ENCODE data around the gene IQSEC1. TPM values are rescaled to one million over a fixed set of nuclear protein-coding genes. Genes with fewer than 3 reads are reported as not detected.
A peak's percentile ranks its signal among the peaks of the same experiment; 100 is the strongest.

IQSEC1 gene
- total and polyA plus RNA-seq, 9 of the 15 experiments (the other 6 are each of a cell fraction or from before 2014, with no cell fraction given): 0.56 to 39.0 (median 6.8) TPM

- TF ChIP-seq MBD1 (CRISPR knock-in tag; IDR thresholded peaks at IDR 0.05): no peak
- no peak for TF ChIP-seq ID3 (CRISPR knock-in tag; IDR thresholded peaks at IDR 0.05)
- TF ChIP-seq ID3 (tag; IDR thresholded peaks at IDR 0.05): no peak
- TF ChIP-seq TEAD1 (CRISPR knock-in tag; IDR thresholded peaks at IDR 0.05): peak in 1 of 2 experiments; percentile 38; a peak in 2 of 4 replicates
- peak; percentile 63 for TF ChIP-seq ZBTB7A (IDR thresholded peaks at IDR 0.05; ENCODE audit: borderline replicate concordance, control insufficient read depth, low read depth, low read length)
- TF ChIP-seq DACH1 (IDR thresholded peaks at IDR 0.05; ENCODE audit: partially characterized antibody): peak; percentile 47
- TF ChIP-seq RREB1 (CRISPR knock-in tag; IDR thresholded peaks at IDR 0.05): no peak
- no peak for TF ChIP-seq CTCFL (IDR thresholded peaks at IDR 0.05; ENCODE audit: borderline replicate concordance, insufficient read depth, low read depth, low read length, poor library complexity, severe bottlenecking)
- TF ChIP-seq USF1 (CRISPR knock-in tag; IDR thresholded peaks at IDR 0.05): peak; percentile 75
- TF ChIP-seq NR2C2 (CRISPR knock-in tag; IDR thresholded peaks at IDR 0.05): no peak
- peak; percentile 29; the same call in 1 of the 2 replicates for TF ChIP-seq NR2C2 (tag; IDR thresholded peaks at IDR 0.05)
- TF ChIP-seq KAT7 (CRISPR knock-in tag; IDR thresholded peaks at IDR 0.05; ENCODE audit: borderline replicate concordance): peak; percentile 89
These were observed 80.4 kb downstream of the IQSEC1 start (continued) for GRCh38 chr3:12992629-12993516.
